Stomach (tissue), 4 donors: ENCODE measurements around the gene METTL25.

Experiments
- POLR2A ChIP-seq, 4 donors: fragments of 450-650 bp; IDR thresholded peaks; one replicate each; pipeline ENCODE4 v1.6.1; 2016; ENCODE audit warnings: antibody characterized with exemption in 4 of 4, control low read depth in 2 of 4, mild to moderate bottlenecking in 1 of 4, moderate library complexity in 1 of 4
- TF ChIP-seq, protein P1 (sequence below), 7 experiments: fragments of 450-650 bp in 4 of 7; fragments of 200-600 bp in 3 of 7; sonication (generic) in 3 of 7; IDR thresholded peaks; one replicate each; pipeline ENCODE4 v1.5.1; 2016 to 2019; ENCODE audit warnings: antibody characterized with exemption in 7 of 7, control low read depth in 2 of 7, mild to moderate bottlenecking in 1 of 7

DNA sequence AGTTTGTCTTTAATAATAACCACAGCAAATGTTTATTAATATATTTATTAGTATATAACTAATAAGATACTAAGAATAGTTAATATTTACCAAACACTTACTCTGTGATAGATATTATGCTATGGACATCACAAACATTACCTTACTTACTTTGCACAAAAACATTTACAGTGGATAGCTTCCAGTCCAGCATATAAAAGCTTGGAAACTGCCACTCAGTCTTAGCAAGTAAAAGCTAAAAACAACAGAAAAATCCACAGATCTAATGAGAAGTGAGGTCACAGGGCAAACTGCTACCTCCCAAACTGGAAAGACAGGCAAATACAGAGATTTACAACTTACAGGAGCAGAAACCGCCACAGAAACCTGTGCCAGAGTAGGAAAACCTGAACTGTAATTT is 99.8 kb downstream of the METTL25 start:
- no peak for TF ChIP-seq POLR2A (IDR thresholded peaks at IDR 0.05)
- TF ChIP-seq, protein P1, sequence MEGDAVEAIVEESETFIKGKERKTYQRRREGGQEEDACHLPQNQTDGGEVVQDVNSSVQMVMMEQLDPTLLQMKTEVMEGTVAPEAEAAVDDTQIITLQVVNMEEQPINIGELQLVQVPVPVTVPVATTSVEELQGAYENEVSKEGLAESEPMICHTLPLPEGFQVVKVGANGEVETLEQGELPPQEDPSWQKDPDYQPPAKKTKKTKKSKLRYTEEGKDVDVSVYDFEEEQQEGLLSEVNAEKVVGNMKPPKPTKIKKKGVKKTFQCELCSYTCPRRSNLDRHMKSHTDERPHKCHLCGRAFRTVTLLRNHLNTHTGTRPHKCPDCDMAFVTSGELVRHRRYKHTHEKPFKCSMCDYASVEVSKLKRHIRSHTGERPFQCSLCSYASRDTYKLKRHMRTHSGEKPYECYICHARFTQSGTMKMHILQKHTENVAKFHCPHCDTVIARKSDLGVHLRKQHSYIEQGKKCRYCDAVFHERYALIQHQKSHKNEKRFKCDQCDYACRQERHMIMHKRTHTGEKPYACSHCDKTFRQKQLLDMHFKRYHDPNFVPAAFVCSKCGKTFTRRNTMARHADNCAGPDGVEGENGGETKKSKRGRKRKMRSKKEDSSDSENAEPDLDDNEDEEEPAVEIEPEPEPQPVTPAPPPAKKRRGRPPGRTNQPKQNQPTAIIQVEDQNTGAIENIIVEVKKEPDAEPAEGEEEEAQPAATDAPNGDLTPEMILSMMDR (IDR thresholded peaks at IDR 0.05): no peak
